PC-9 (cell line): ENCODE data around the gene ADIPOQ. TPM values are rescaled to one million over a fixed set of nuclear protein-coding genes. Genes with fewer than 3 reads are reported as not detected.

Experiments used
- BruUV-seq: library from RNA; stranded (reverse); fragments of 400-500 nt; replicated peaks from 2 replicates; lab custom pipeline; 2021; lab: Mats Ljungman, UMichigan
- CTCF ChIA-PET: fragments of 300-600 bp; sonication (Branson Sonifier 250); formaldehyde crosslinking; loops from one replicate; lab custom pipeline; 2022; ENCODE audit warnings: antibody characterized with exemption; lab: Charles Lee
- POLR2A ChIA-PET: fragments of 300-600 bp; sonication (Branson Sonifier 250); formaldehyde crosslinking; loops from one replicate; lab custom pipeline; 2022; ENCODE audit warnings: antibody characterized with exemption; ENCODE audit not compliant: unreplicated experiment; lab: Charles Lee
- DNase-seq, 2 experiments: peaks; one replicate each; pipeline versions ENCODE4 v3.0.0 to v3.0.0-alpha.2; 2015 to 2022; ENCODE audit warnings: mixed read lengths in 1 of 2
- H2AFZ ChIP-seq: fragments of 200-600 bp; sonication (generic); 2 replicates; pipeline ENCODE4 v1.8.1; 2017; ENCODE audit warnings: antibody characterized with exemption
- H3F3A ChIP-seq: fragments of 200-600 bp; sonication (generic); 2 replicates; pipeline ENCODE4 v1.8.1; 2017; ENCODE audit warnings: antibody characterized with exemption, mild to moderate bottlenecking, low read depth; ENCODE audit not compliant: insufficient read depth
- H3K27ac ChIP-seq: fragments of 200-600 bp; sonication (generic); 2 replicates; pipeline ENCODE4 v1.6.1; 2016; ENCODE audit warnings: mixed run types
- H3K27me3 ChIP-seq: fragments of 200-600 bp; sonication (generic); 2 replicates; pipeline ENCODE4 v1.6.1; 2016; ENCODE audit warnings: low read depth, mixed run types; ENCODE audit not compliant: insufficient read depth
- H3K36me3 ChIP-seq: fragments of 200-600 bp; sonication (generic); 2 replicates; pipeline ENCODE4 v1.6.1; 2016; ENCODE audit warnings: low read depth, mixed run types
- H3K4me1 ChIP-seq: fragments of 200-600 bp; sonication (generic); replicated peaks from 2 replicates; pipeline ENCODE4 v1.6.1; 2016; ENCODE audit warnings: mixed run types; ENCODE audit not compliant: insufficient read depth
- H3K4me2 ChIP-seq: fragments of 200-600 bp; sonication (generic); 2 replicates; pipeline ENCODE4 v1.6.1; 2017; ENCODE audit warnings: mixed run types
- H3K4me3 ChIP-seq: fragments of 200-600 bp; sonication (generic); 2 replicates; pipeline ENCODE4 v1.6.1; 2016; ENCODE audit warnings: mixed run types
- H3K79me2 ChIP-seq: fragments of 200-600 bp; sonication (generic); 2 replicates; pipeline ENCODE4 v1.6.1; 2017; ENCODE audit warnings: low read depth, mixed run types
- H3K9me2 ChIP-seq: fragments of 200-600 bp; sonication (generic); 2 replicates; pipeline ENCODE4 v1.8.1; 2017; ENCODE audit warnings: mild to moderate bottlenecking; ENCODE audit not compliant: insufficient read depth
- H3K9me3 ChIP-seq: fragments of 200-600 bp; sonication (generic); 2 replicates; pipeline ENCODE4 v1.8.1; 2016; ENCODE audit warnings: low read depth; ENCODE audit not compliant: insufficient read depth
- H4K20me1 ChIP-seq: fragments of 200-600 bp; sonication (generic); 2 replicates; pipeline ENCODE4 v1.8.1; 2017; ENCODE audit not compliant: insufficient read depth
- CTCF ChIP-seq: fragments of 200-600 bp; sonication (generic); conservative IDR thresholded peaks from 2 replicates; pipeline ENCODE4 v1.6.1; 2017; ENCODE audit warnings: mixed run types, antibody characterized with exemption, mild to moderate bottlenecking, moderate library complexity
- EZH2 ChIP-seq: fragments of 200-600 bp; sonication (generic); IDR thresholded peaks from 2 replicates; pipeline ENCODE4 v1.8.0; 2017; ENCODE audit warnings: antibody characterized with exemption, low read depth
- intact Hi-C: fragments of 100-400 bp; cut with micrococcal nuclease; formaldehyde crosslinking; loops from one replicate; pipeline ENCODE4 v1.10.0; 2022; ENCODE audit not compliant: unreplicated experiment
- total RNA-seq: library from RNA; stranded (reverse); gene quantifications from 2 replicates; pipeline ENCODE4 v1.2.3, GENCODE V29; 2021

The ADIPOQ gene
- total RNA-seq, 1 experiment from 2014 or later: not detected

- Histone ChIP-seq H3K27me3 (no peaks in the 10 kb centered on the region), H3K36me3 (no peaks in the 10 kb centered on the region), H4K20me1 (no peaks in the 10 kb centered on the region), H2AFZ (no peak overlapping the region), H3F3A (no peaks in the 10 kb centered on the region), H3K4me3 (no peak overlapping the region), H3K4me2 (no peak overlapping the region), H3K79me2 (no peaks in the 10 kb centered on the region), H3K27ac (no peak overlapping the region), H3K9me2 (no peaks in the 10 kb centered on the region), H3K4me1 (no peaks in the 10 kb centered on the region), H3K9me3 (peaks cover 7% of the 10 kb centered on the region; the same call in 1 of the 2 replicates)
- TF ChIP-seq CTCF (no peak), EZH2 (no peak)
- ChIA-PET CTCF (no interaction called here), POLR2A (no interaction called here)
- BruUV-seq: no TSS peak
- no peak for DNase-seq
- intact Hi-C loops: no loop called here
Measured at GRCh38 chr3:186875708-186876107, 33.2 kb downstream of the ADIPOQ start.

DNA sequence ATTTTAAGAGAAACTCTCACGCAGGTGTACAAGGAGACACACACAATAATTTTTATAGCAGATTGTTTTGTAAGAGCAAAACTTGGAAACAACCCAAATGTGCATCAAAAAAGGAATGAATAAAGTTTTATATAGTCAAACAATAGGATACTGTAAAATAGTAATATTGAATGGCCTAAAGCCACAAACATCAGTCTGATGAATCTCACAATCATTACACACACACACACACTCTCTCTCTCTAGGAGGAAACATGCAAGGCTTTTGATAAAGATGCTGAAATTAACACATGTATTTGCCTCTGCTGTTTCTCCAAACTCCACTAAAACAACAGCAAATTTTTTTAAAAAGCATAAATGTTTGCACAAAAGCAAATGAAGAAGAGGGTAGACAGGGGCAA is 37.3 kb downstream of the ADIPOQ start:
- Histone ChIP-seq H3K4me3 (no peak overlapping the region), H3K9me2 (no peaks in the 10 kb centered on the region), H3K27ac (no peak overlapping the region), H3F3A (no peaks in the 10 kb centered on the region), H3K4me2 (no peak overlapping the region), H3K79me2 (no peaks in the 10 kb centered on the region), H3K4me1 (peaks cover 5% of the 10 kb centered on the region; the same call in 1 of the 2 replicates), H2AFZ (no peak overlapping the region), H4K20me1 (no peaks in the 10 kb centered on the region), H3K27me3 (no peaks in the 10 kb centered on the region), H3K9me3 (peaks cover 7% of the 10 kb centered on the region; the same call in 1 of the 2 replicates), H3K36me3 (no peaks in the 10 kb centered on the region)
- intact Hi-C loops: no loop called here
- TF ChIP-seq CTCF: no peak
- no peak for TF ChIP-seq EZH2
- CTCF ChIA-PET: no interaction called here
- POLR2A ChIA-PET: no interaction called here
- BruUV-seq: no TSS peak
- DNase-seq: no peak

GRCh38 chr3:186880406-186880805 is 37.9 kb downstream of the ADIPOQ start:
- no peaks in the 10 kb centered on the region for H3K79me2 ChIP-seq
- no peaks in the 10 kb centered on the region for H3K27me3 ChIP-seq
- no peak overlapping the region for H3K4me2 ChIP-seq
- no peak overlapping the region for H2AFZ ChIP-seq
- DNase-seq: no peak
- H3K4me1 ChIP-seq: peaks cover 5% of the 10 kb centered on the region; the same call in 1 of the 2 replicates
- H3K9me2 ChIP-seq: no peaks in the 10 kb centered on the region
- H3K27ac ChIP-seq: no peak overlapping the region
- TF ChIP-seq CTCF: no peak
- no peak for TF ChIP-seq EZH2
- H4K20me1 ChIP-seq: no peaks in the 10 kb centered on the region
- intact Hi-C loops: no loop called here
- BruUV-seq: no TSS peak
- H3K36me3 ChIP-seq: no peaks in the 10 kb centered on the region
- POLR2A ChIA-PET: no interaction called here
- CTCF ChIA-PET: no interaction called here
- H3F3A ChIP-seq: no peaks in the 10 kb centered on the region
- no peak overlapping the region for H3K4me3 ChIP-seq
- peaks cover 7% of the 10 kb centered on the region; the same call in 1 of the 2 replicates for H3K9me3 ChIP-seq
